Liver (tissue), 9 donors: ENCODE results near the gene LITAFD. TPM values are rescaled to one million over a fixed set of nuclear protein-coding genes. Genes with fewer than 3 reads are reported as not detected.

Experiments used
- DNase-seq: peaks from one replicate; pipeline ENCODE4 v3.0.0-alpha.2; 2017; ENCODE audit warnings: low spot score
- H3K27ac ChIP-seq, 2 donors: one replicate each; pipeline ENCODE4 v1.7.0; 2013; ENCODE audit warnings: inconsistent platforms in 2 of 2, low read length in 2 of 2, control low read depth in 1 of 2, low read depth in 1 of 2, mild to moderate bottlenecking in 1 of 2
- H3K27me3 ChIP-seq, 4 donors: one replicate each; pipeline versions ENCODE4 v1.6.1 to v1.7.0; 2013; ENCODE audit warnings: low read length in 3 of 4, inconsistent platforms in 1 of 4, mild to moderate bottlenecking in 1 of 4, moderate library complexity in 1 of 4; ENCODE audit not compliant: control insufficient read depth in 4 of 4, insufficient read depth in 4 of 4
- H3K36me3 ChIP-seq, 4 donors: one replicate each; pipeline versions ENCODE4 v1.6.1 to v1.7.0; 2013; ENCODE audit warnings: low read length in 3 of 4, mild to moderate bottlenecking in 3 of 4, low read depth in 1 of 4, moderate library complexity in 1 of 4; ENCODE audit not compliant: control insufficient read depth in 4 of 4, insufficient read depth in 3 of 4
- H3K4me1 ChIP-seq, 4 donors: one replicate each; pipeline versions ENCODE4 v1.6.1 to v1.7.0; 2013; ENCODE audit warnings: low read length in 3 of 4, mild to moderate bottlenecking in 3 of 4, moderate library complexity in 1 of 4; ENCODE audit not compliant: control insufficient read depth in 4 of 4, insufficient read depth in 4 of 4
- H3K4me3 ChIP-seq, 3 donors: one replicate each; pipeline versions ENCODE4 v1.6.1 to v1.7.0; 2013; ENCODE audit warnings: low read length in 3 of 3, control low read depth in 1 of 3, low read depth in 1 of 3, mild to moderate bottlenecking in 1 of 3
- H3K9ac ChIP-seq, 2 donors: one replicate each; pipeline ENCODE4 v1.7.0; 2013; ENCODE audit warnings: low read length in 2 of 2, mild to moderate bottlenecking in 2 of 2, moderate library complexity in 2 of 2, control low read depth in 1 of 2, low read depth in 1 of 2
- H3K9me3 ChIP-seq, 4 donors: one replicate each; pipeline versions ENCODE4 v1.6.1 to v1.7.0; 2013; ENCODE audit warnings: low read length in 3 of 4; ENCODE audit not compliant: control insufficient read depth in 4 of 4
- CTCF ChIP-seq: fragments of 150-350 bp; IDR thresholded peaks from 2 replicates; pipeline ENCODE4 v1.5.1; 2017; ENCODE audit warnings: improper control_type of control experiment, low read depth, low read length; ENCODE audit not compliant: missing input control
- EGR1 ChIP-seq, 2 donors: IDR thresholded peaks; 2 replicates each; pipeline ENCODE4 v1.6.1; 2016 to 2018; ENCODE audit warnings: antibody characterized with exemption in 2 of 2, low read depth in 2 of 2
- FOXA1 ChIP-seq: IDR thresholded peaks from 2 replicates; pipeline ENCODE4 v1.6.1; 2016; ENCODE audit warnings: antibody characterized with exemption
- FOXA2 ChIP-seq: IDR thresholded peaks from 2 replicates; pipeline ENCODE4 v1.6.1; 2016; ENCODE audit warnings: antibody characterized with exemption
- GABPA ChIP-seq, 2 donors: IDR thresholded peaks in 1 of 2; conservative IDR thresholded peaks in 1 of 2; 2 replicates each; pipeline ENCODE4 v1.6.1; 2016; ENCODE audit warnings: antibody characterized with exemption in 2 of 2, mild to moderate bottlenecking in 1 of 2, moderate library complexity in 1 of 2
- HNF4A ChIP-seq, 2 donors: conservative IDR thresholded peaks; 2 replicates each; pipeline ENCODE4 v1.6.1; 2016; ENCODE audit warnings: antibody characterized with exemption in 2 of 2, mild to moderate bottlenecking in 2 of 2
- HNF4G ChIP-seq: IDR thresholded peaks from 2 replicates; pipeline ENCODE4 v1.6.1; 2016; ENCODE audit warnings: antibody characterized with exemption
- JUND ChIP-seq, 2 donors: IDR thresholded peaks; 2 replicates each; pipeline ENCODE4 v1.6.1; 2016; ENCODE audit warnings: antibody characterized with exemption in 2 of 2
- MAX ChIP-seq: IDR thresholded peaks from 2 replicates; pipeline ENCODE4 v1.6.1; 2016; ENCODE audit warnings: antibody characterized with exemption
- NR2F2 ChIP-seq: IDR thresholded peaks from 2 replicates; pipeline ENCODE4 v1.6.1; 2016; ENCODE audit warnings: antibody characterized with exemption
- RAD21 ChIP-seq, 2 donors: IDR thresholded peaks; 2 replicates each; pipeline ENCODE4 v1.6.1; 2016; ENCODE audit warnings: antibody characterized with exemption in 2 of 2, mild to moderate bottlenecking in 2 of 2
- RXRA ChIP-seq, 2 donors: IDR thresholded peaks; 2 replicates each; pipeline ENCODE4 v1.6.1; 2017 to 2018; ENCODE audit warnings: antibody characterized with exemption in 2 of 2, mild to moderate bottlenecking in 1 of 2
- SP1 ChIP-seq: IDR thresholded peaks from 2 replicates; pipeline ENCODE4 v1.6.1; 2018; ENCODE audit warnings: antibody characterized with exemption, mild to moderate bottlenecking
- TAF1 ChIP-seq: conservative IDR thresholded peaks from 2 replicates; pipeline ENCODE4 v1.6.1; 2016; ENCODE audit warnings: antibody characterized with exemption, mild to moderate bottlenecking
- YY1 ChIP-seq: IDR thresholded peaks from 2 replicates; pipeline ENCODE4 v1.6.1; 2016; ENCODE audit warnings: antibody characterized with exemption, mild to moderate bottlenecking
- WGBS: extraction: QIAGEN DNeasy Blood & Tissue Kit; methylation state at CpG from one replicate; pipeline ENCODE4 v1.1.7; 2013; 5-methylcytosine and 5-hydroxymethylcytosine counted together
- polyA plus RNA-seq, 2 donors: library from polyadenylated mRNA; stranded (reverse) in 1 of 2; unstranded in 1 of 2; fragments of 200-250 nt in 1 of 2; fragments of >200 nt in 1 of 2; fragmentation: Nextera tagmentation in 1 of 2; extraction: Ambion mirVana in 1 of 2; gene quantifications; one replicate each; pipeline versions ENCODE4 v1.2.1 to v1.2.3, GENCODE V29; 2013 to 2015
- total RNA-seq, 2 donors: library from RNA; depleted of rRNA; stranded (reverse); fragments of >200 nt; gene quantifications; one replicate each; pipeline ENCODE4 v1.2.3, GENCODE V29; 2014
- TF ChIP-seq, protein P1 (sequence below): IDR thresholded peaks from 2 replicates; pipeline ENCODE4 v1.6.1; 2016; ENCODE audit warnings: antibody characterized with exemption
- TF ChIP-seq, protein P2 (sequence below): IDR thresholded peaks from 2 replicates; pipeline ENCODE4 v1.6.1; 2016; ENCODE audit warnings: antibody characterized with exemption
- donor health status: healthy.
- donor health status: healthy.
- donor health status: healthy.
- donor health status: healthy.
- donor health status: healthy.

The LITAFD gene
- total and polyA plus RNA-seq, 4 donors = not detected

- Histone ChIP-seq H3K4me1 (peaks cover 0 to 17% (median 13%) of the 10 kb centered on the region in 4 donors), H3K36me3 (peaks cover 4 to 43% (median 28%) of the 10 kb centered on the region in 4 donors)
- DNase-seq = no peak
Observed at GRCh38 chr16:8925455-8925854, 43.3 kb downstream of the LITAFD start.

GRCh38 chr16:8926827-8927226 is 44.7 kb downstream of the LITAFD start:
- Histone ChIP-seq H3K9ac (no peak overlapping the region), H3K4me1 (peaks cover 0 to 17% (median 13%) of the 10 kb centered on the region in 4 donors), H3K27me3 (no peaks in the 10 kb centered on the region), H3K36me3 (peaks cover 2 to 30% (median 14%) of the 10 kb centered on the region in 4 donors), H3K9me3 (no peaks in the 10 kb centered on the region), H3K27ac (no peak overlapping the region), H3K4me3 (no peak overlapping the region)
- 90% methylated on average over 11 of the region's 11 CpGs for WGBS
- TF ChIP-seq NR2F2 = no peak
- no peak for TF ChIP-seq YY1
- TF ChIP-seq FOXA2 = no peak
- TF ChIP-seq FOXA1 = no peak
- TF ChIP-seq TAF1 = no peak
- TF ChIP-seq RXRA (IDR thresholded peaks at IDR 0.05) = no peak
- TF ChIP-seq RAD21 (IDR thresholded peaks at IDR 0.05) = no peak
- peak; percentile 23 to 31 for TF ChIP-seq HNF4A (conservative IDR thresholded peaks at IDR 0.05)
- no peak for DNase-seq

More at GRCh38 chr16:8925455-8925854, 43.3 kb downstream of the LITAFD start:
- TF ChIP-seq HNF4A (conservative IDR thresholded peaks at IDR 0.05) (no peak), TAF1 (no peak), CTCF (no peak), HNF4G (no peak), GABPA (IDR thresholded peaks at IDR 0.05 in 1 of 2, conservative IDR thresholded peaks at IDR 0.05 in 1 of 2) (no peak), RXRA (IDR thresholded peaks at IDR 0.05) (no peak), JUND (IDR thresholded peaks at IDR 0.05) (no peak), SP1 (no peak), EGR1 (IDR thresholded peaks at IDR 0.05; ENCODE audit: low read depth in 2 of 2) (no peak), FOXA1 (no peak), YY1 (no peak), FOXA2 (no peak), MAX (no peak)
- TF ChIP-seq, protein P1, sequence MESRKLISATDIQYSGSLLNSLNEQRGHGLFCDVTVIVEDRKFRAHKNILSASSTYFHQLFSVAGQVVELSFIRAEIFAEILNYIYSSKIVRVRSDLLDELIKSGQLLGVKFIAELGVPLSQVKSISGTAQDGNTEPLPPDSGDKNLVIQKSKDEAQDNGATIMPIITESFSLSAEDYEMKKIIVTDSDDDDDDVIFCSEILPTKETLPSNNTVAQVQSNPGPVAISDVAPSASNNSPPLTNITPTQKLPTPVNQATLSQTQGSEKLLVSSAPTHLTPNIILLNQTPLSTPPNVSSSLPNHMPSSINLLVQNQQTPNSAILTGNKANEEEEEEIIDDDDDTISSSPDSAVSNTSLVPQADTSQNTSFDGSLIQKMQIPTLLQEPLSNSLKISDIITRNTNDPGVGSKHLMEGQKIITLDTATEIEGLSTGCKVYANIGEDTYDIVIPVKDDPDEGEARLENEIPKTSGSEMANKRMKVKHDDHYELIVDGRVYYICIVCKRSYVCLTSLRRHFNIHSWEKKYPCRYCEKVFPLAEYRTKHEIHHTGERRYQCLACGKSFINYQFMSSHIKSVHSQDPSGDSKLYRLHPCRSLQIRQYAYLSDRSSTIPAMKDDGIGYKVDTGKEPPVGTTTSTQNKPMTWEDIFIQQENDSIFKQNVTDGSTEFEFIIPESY = no peak
- TF ChIP-seq, protein P2, sequence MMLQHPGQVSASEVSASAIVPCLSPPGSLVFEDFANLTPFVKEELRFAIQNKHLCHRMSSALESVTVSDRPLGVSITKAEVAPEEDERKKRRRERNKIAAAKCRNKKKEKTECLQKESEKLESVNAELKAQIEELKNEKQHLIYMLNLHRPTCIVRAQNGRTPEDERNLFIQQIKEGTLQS = no peak
- H3K9me3 ChIP-seq = no peaks in the 10 kb centered on the region
- no peak overlapping the region for H3K4me3 ChIP-seq
- no peak overlapping the region for H3K9ac ChIP-seq
- 93% methylated on average over 7 of the region's 7 CpGs for WGBS
- H3K27ac ChIP-seq = no peak overlapping the region
- H3K27me3 ChIP-seq = no peaks in the 10 kb centered on the region
